Adrenal gland (tissue), 5 donors: ENCODE measurements around the gene OR5H6.

Experiments used
- CTCF ChIP-seq, 6 experiments: fragments of 450-650 bp in 4 of 6; fragments of 200-600 bp in 2 of 6; sonication (generic) in 1 of 6; IDR thresholded peaks; 1 replicate in 5 of 6; 2 replicates in 1 of 6; pipeline versions ENCODE4 v1.5.1 to v1.8.0; 2016 to 2021; ENCODE audit warnings: antibody characterized with exemption in 6 of 6, mild to moderate bottlenecking in 2 of 6, moderate library complexity in 1 of 6
- POLR2A ChIP-seq, 2 donors: fragments of 450-650 bp; IDR thresholded peaks; one replicate each; pipeline ENCODE4 v1.6.1; 2017; ENCODE audit warnings: antibody characterized with exemption in 2 of 2, mild to moderate bottlenecking in 2 of 2, moderate library complexity in 1 of 2
- donor health status: DM: no; HTN: no; CAD: no.

DNA sequence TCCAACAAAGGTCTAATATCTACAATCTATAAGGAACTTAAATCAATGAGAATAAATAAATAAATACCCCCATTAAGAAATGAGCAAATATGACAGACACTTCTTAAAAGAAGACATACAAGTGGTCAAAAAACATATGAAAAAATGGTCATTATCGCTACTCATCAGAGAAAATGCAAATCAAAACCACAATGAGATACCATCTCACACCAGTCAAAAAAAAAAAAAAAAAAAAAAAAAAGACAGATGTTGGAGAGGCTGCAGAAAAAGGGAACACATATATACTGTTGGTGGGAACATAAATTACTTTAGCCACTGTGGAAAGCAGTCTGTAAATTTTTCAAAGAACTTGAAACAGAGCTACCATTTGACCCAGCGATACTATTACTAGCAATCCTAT is 31.6 kb upstream of the OR5H6 start:
- TF ChIP-seq CTCF (IDR thresholded peaks at IDR 0.05), result no peak
- no peak for TF ChIP-seq POLR2A (IDR thresholded peaks at IDR 0.05)
